ENCODE data around the gene CHST9. TPM values are rescaled to one million over a fixed set of nuclear protein-coding genes. Genes with fewer than 3 reads are reported as not detected.

CHST9 gene
- total and polyA plus RNA-seq, 2 donors from 2014 or later = 1.5 to 9.8 TPM

DNA sequence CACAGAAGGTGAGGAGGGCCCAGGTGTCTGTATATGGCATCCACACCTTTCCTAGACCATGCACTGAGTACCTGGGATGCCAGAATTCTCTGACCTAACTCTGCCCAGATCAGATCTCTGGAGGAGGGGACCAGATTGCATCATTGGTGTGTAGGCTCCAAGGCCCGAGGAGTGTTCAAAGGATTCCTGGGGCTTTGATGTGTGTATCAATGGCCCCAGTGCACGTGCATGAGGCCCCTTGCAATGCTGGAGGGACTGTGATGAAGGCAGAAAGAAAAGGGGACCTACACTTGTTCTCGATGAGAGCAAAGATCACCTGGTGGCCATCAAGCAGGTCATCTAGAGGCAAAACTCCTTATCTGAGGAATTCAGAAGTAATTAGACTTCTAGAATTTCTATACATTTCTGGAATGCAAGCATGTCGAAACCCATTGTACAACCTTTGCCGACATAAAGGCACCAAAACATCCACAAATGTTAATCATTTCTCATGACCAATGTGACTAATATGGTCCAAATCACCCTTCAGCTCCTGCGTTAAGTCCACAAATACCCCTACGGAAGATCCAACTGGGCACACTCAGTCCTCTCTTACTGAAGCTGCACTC is 123.5 kb downstream of the CHST9 start:
- no peak overlapping the region for H3K27ac ChIP-seq (ENCODE audit: low read depth in 2 of 2, low read length in 2 of 2)
- H3K4me1 ChIP-seq (ENCODE audit: control insufficient read depth in 2 of 3, insufficient read depth in 2 of 3, low read depth in 1 of 3, low read length in 3 of 3) = no peaks in the 10 kb centered on the region
- no peaks in the 10 kb centered on the region for H3K36me3 ChIP-seq (ENCODE audit: control insufficient read depth in 2 of 3, insufficient read depth in 3 of 3, low read length in 3 of 3)
- no peak for TF ChIP-seq CTCF (IDR thresholded peaks at IDR 0.05; ENCODE audit: borderline replicate concordance, extremely low read depth, insufficient read depth)
- no peak overlapping the region for H3K9ac ChIP-seq (ENCODE audit: low read length in 3 of 3)
- H3K27me3 ChIP-seq (ENCODE audit: control insufficient read depth, insufficient read depth, low read length) = no peaks in the 10 kb centered on the region
- H3K4me3 ChIP-seq (ENCODE audit: low read length in 3 of 3) = no peak overlapping the region
- FAIRE-seq = no peak
- DNase-seq = no peak
- intact Hi-C loops (cut with DNase I) = no loop called here
- H3K9me3 ChIP-seq (ENCODE audit: control insufficient read depth in 2 of 3, insufficient read depth in 1 of 3, low read length in 3 of 3) = no peaks in the 10 kb centered on the region

DNA sequence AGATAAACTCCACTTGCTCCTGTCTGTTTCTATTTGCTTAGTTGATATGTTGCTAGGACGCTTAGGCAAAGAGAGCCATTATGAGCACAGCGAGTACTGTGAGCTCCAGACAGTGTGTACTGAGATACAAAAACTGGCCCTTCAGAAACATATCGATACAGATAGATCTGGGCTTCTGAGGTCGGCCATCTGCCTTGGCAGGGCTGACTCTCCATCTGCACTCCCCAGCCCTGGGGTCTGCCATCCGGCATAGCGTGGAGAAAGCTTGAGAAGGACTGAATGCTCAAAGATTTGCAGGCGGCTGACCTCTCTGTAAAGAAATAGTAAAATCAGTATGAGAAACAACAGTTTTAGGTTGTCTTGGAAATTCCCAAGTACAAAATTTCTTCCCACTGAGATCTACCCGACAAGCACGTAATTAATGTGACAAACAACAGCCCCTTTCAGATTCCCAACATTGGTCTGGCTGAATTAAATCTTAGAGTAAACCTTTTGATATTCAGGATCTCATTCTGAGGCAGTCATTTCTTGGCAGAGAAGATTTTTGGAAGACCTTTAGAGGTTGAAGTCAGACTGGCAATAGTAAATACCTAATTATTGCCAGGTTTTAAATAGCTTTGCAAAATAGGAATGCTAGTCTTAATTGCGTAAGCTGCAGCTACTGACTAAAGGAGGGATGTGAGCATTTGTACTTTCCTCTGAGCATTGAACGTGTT is 127.4 kb downstream of the CHST9 start:
- Histone ChIP-seq H3K4me1 (ENCODE audit: control insufficient read depth in 2 of 3, insufficient read depth in 2 of 3, low read depth in 1 of 3, low read length in 3 of 3) (no peaks in the 10 kb centered on the region), H3K9ac (ENCODE audit: low read length in 3 of 3) (no peak overlapping the region), H3K27ac (ENCODE audit: low read depth in 2 of 2, low read length in 2 of 2) (no peak overlapping the region), H3K36me3 (ENCODE audit: control insufficient read depth in 2 of 3, insufficient read depth in 3 of 3, low read length in 3 of 3) (no peaks in the 10 kb centered on the region), H3K9me3 (ENCODE audit: control insufficient read depth in 2 of 3, insufficient read depth in 1 of 3, low read length in 3 of 3) (no peaks in the 10 kb centered on the region), H3K4me3 (ENCODE audit: low read length in 3 of 3) (no peak overlapping the region), H3K27me3 (ENCODE audit: control insufficient read depth, insufficient read depth, low read length) (no peaks in the 10 kb centered on the region)
- FAIRE-seq = no peak
- peak in 2 of 5 donors; percentile 20 to 62 for DNase-seq
- TF ChIP-seq CTCF (IDR thresholded peaks at IDR 0.05; ENCODE audit: borderline replicate concordance, extremely low read depth, insufficient read depth) = no peak
- intact Hi-C loops (cut with DNase I) = no loop called here

- Histone ChIP-seq H3K36me3 (ENCODE audit: control insufficient read depth in 2 of 3, insufficient read depth in 3 of 3, low read length in 3 of 3) (no peaks in the 10 kb centered on the region), H3K9ac (ENCODE audit: low read length in 3 of 3) (no peak overlapping the region), H3K9me3 (ENCODE audit: control insufficient read depth in 2 of 3, insufficient read depth in 1 of 3, low read length in 3 of 3) (no peaks in the 10 kb centered on the region), H3K27me3 (ENCODE audit: control insufficient read depth, insufficient read depth, low read length) (no peaks in the 10 kb centered on the region), H3K27ac (ENCODE audit: low read depth in 2 of 2, low read length in 2 of 2) (no peak overlapping the region), H3K4me1 (ENCODE audit: control insufficient read depth in 2 of 3, insufficient read depth in 2 of 3, low read depth in 1 of 3, low read length in 3 of 3) (no peaks in the 10 kb centered on the region), H3K4me3 (ENCODE audit: low read length in 3 of 3) (no peak overlapping the region)
- FAIRE-seq (no peak), DNase-seq (no peak)
- TF ChIP-seq CTCF (IDR thresholded peaks at IDR 0.05; ENCODE audit: borderline replicate concordance, extremely low read depth, insufficient read depth) = no peak
- intact Hi-C loops (cut with DNase I) = no loop called here
These were observed 130.2 kb downstream of the CHST9 start for GRCh38 chr18:27054926-27055325.

Measured in kidney (tissue), 14 donors.